Vagina (tissue), 2 donors: ENCODE measurements around the gene RHEX. TPM values are rescaled to one million over a fixed set of nuclear protein-coding genes. Genes with fewer than 3 reads are reported as not detected.

ENCODE experiments used
- DNase-seq, 2 donors: peaks; one replicate each; pipeline ENCODE4 v3.0.0-alpha.2; 2017; ENCODE audit errors: extremely low spot score in 2 of 2
- H3K27ac ChIP-seq: fragments of 200-600 bp; sonication (generic); one replicate; pipeline ENCODE4 v1.5.1; 2019
- H3K27me3 ChIP-seq: fragments of 200-600 bp; sonication (generic); one replicate; pipeline ENCODE4 v1.5.1; 2019
- H3K36me3 ChIP-seq, 2 donors: fragments of 200-600 bp; sonication (generic); one replicate each; pipeline ENCODE4 v1.5.1; 2017 to 2019
- H3K4me1 ChIP-seq: fragments of 200-600 bp; sonication (generic); one replicate; pipeline ENCODE4 v1.5.1; 2019
- H3K4me3 ChIP-seq, 2 donors: fragments of 200-600 bp; sonication (generic); 1 replicate in 1 of 2; 2 replicates in 1 of 2; pipeline ENCODE4 v1.5.1; 2016 to 2019
- H3K9me3 ChIP-seq: fragments of 200-600 bp; sonication (generic); one replicate; pipeline ENCODE4 v1.5.1; 2019
- CTCF ChIP-seq, 3 experiments: fragments of 450-650 bp in 2 of 3; fragments of 200-600 bp in 1 of 3; sonication (generic) in 1 of 3; IDR thresholded peaks; one replicate each; pipeline ENCODE4 v1.5.1; 2017 to 2019; ENCODE audit warnings: antibody characterized with exemption in 3 of 3, mild to moderate bottlenecking in 2 of 3, moderate library complexity in 2 of 3
- POLR2A ChIP-seq, 2 donors: fragments of 450-650 bp; IDR thresholded peaks; one replicate each; pipeline ENCODE4 v1.6.1; 2017; ENCODE audit warnings: antibody characterized with exemption in 2 of 2, mild to moderate bottlenecking in 2 of 2, moderate library complexity in 2 of 2
- POLR2AphosphoS5 ChIP-seq, 2 donors: sonication (generic); formaldehyde crosslinking; IDR thresholded peaks; one replicate each; pipeline ENCODE4 v1.9.0; 2017; ENCODE audit warnings: antibody characterized with exemption in 2 of 2, mild to moderate bottlenecking in 2 of 2, low read depth in 1 of 2; ENCODE audit not compliant: insufficient read depth in 1 of 2
- intact Hi-C: fragments of 100-400 bp; cut with DNase I; formaldehyde crosslinking; loops from one replicate; pipeline ENCODE4 v1.15.1; 2023
- total RNA-seq: library from RNA; depleted of rRNA; stranded (reverse); fragments of >200 nt; gene quantifications from one replicate; pipeline ENCODE4 v1.2.3, GENCODE V29; 2016

Gene RHEX
- total RNA-seq, 1 donor from 2014 or later, result 1.7 TPM

GRCh38 chr1:206006946-206007345 lies 46.0 kb upstream of the RHEX start:
- H3K27me3 ChIP-seq, result no peaks in the 10 kb centered on the region
- H3K27ac ChIP-seq, result no peak overlapping the region
- intact Hi-C loops, result no loop called here
- no peak for TF ChIP-seq CTCF (IDR thresholded peaks at IDR 0.05)
- no peak for TF ChIP-seq POLR2AphosphoS5 (IDR thresholded peaks at IDR 0.05; ENCODE audit: insufficient read depth in 1 of 2, low read depth in 1 of 2)
- TF ChIP-seq POLR2A (IDR thresholded peaks at IDR 0.05), result no peak
- no peak overlapping the region for H3K4me3 ChIP-seq
- DNase-seq, result no peak
- no peaks in the 10 kb centered on the region for H3K36me3 ChIP-seq
- H3K4me1 ChIP-seq, result peaks cover 27% of the 10 kb centered on the region
- no peaks in the 10 kb centered on the region for H3K9me3 ChIP-seq

- no peaks in the 10 kb centered on the region for H3K36me3 ChIP-seq
- no peaks in the 10 kb centered on the region for H3K27me3 ChIP-seq
- DNase-seq, result no peak
- H3K4me3 ChIP-seq, result no peak overlapping the region
- H3K27ac ChIP-seq, result no peak overlapping the region
- no peak for TF ChIP-seq CTCF (IDR thresholded peaks at IDR 0.05)
- no peak for TF ChIP-seq POLR2A (IDR thresholded peaks at IDR 0.05)
- no peak for TF ChIP-seq POLR2AphosphoS5 (IDR thresholded peaks at IDR 0.05; ENCODE audit: insufficient read depth in 1 of 2, low read depth in 1 of 2)
- no peaks in the 10 kb centered on the region for H3K4me1 ChIP-seq
- intact Hi-C loops, result no loop called here
- no peaks in the 10 kb centered on the region for H3K9me3 ChIP-seq
Observed at GRCh38 chr1:206010060-206010459, 42.9 kb upstream of the RHEX start.

GRCh38 chr1:206011057-206011456 lies 41.9 kb upstream of the RHEX start:
- no peak for DNase-seq
- Histone ChIP-seq H3K27me3 (no peaks in the 10 kb centered on the region), H3K36me3 (no peaks in the 10 kb centered on the region), H3K9me3 (no peaks in the 10 kb centered on the region), H3K4me1 (no peaks in the 10 kb centered on the region), H3K4me3 (no peak overlapping the region), H3K27ac (no peak overlapping the region)
- intact Hi-C loops, result no loop called here
- TF ChIP-seq POLR2AphosphoS5 (IDR thresholded peaks at IDR 0.05; ENCODE audit: insufficient read depth in 1 of 2, low read depth in 1 of 2), result no peak
- TF ChIP-seq CTCF (IDR thresholded peaks at IDR 0.05), result no peak
- no peak for TF ChIP-seq POLR2A (IDR thresholded peaks at IDR 0.05)

GRCh38 chr1:206012086-206012859 lies 40.7 kb upstream of the RHEX start:
- no peaks in the 10 kb centered on the region for H3K27me3 ChIP-seq
- H3K27ac ChIP-seq, result no peak overlapping the region
- TF ChIP-seq CTCF (IDR thresholded peaks at IDR 0.05) (no peak), POLR2A (IDR thresholded peaks at IDR 0.05) (no peak), POLR2AphosphoS5 (IDR thresholded peaks at IDR 0.05; ENCODE audit: insufficient read depth in 1 of 2, low read depth in 1 of 2) (no peak)
- no peaks in the 10 kb centered on the region for H3K36me3 ChIP-seq
- H3K9me3 ChIP-seq, result no peaks in the 10 kb centered on the region
- H3K4me3 ChIP-seq, result no peak overlapping the region
- intact Hi-C loops, result no loop called here
- DNase-seq, result no peak
- no peaks in the 10 kb centered on the region for H3K4me1 ChIP-seq

- no peak for DNase-seq
- H3K9me3 ChIP-seq, result no peaks in the 10 kb centered on the region
- intact Hi-C loops, result no loop called here
- no peak overlapping the region for H3K4me3 ChIP-seq
- H3K36me3 ChIP-seq, result no peaks in the 10 kb centered on the region
- no peak overlapping the region for H3K27ac ChIP-seq
- no peak for TF ChIP-seq POLR2AphosphoS5 (IDR thresholded peaks at IDR 0.05; ENCODE audit: insufficient read depth in 1 of 2, low read depth in 1 of 2)
- TF ChIP-seq POLR2A (IDR thresholded peaks at IDR 0.05), result no peak
- no peak for TF ChIP-seq CTCF (IDR thresholded peaks at IDR 0.05)
- H3K27me3 ChIP-seq, result no peaks in the 10 kb centered on the region
- no peaks in the 10 kb centered on the region for H3K4me1 ChIP-seq
Observed at GRCh38 chr1:206013026-206013795, 39.8 kb upstream of the RHEX start.
